Stimulated activated CD8-positive, alpha-beta memory T cell treated with anti-CD3 and anti-CD28 coated beads, Interleukin-15, amount 100 ng/mL, for 1 hour (primary cell): ENCODE measurements around the gene FMN2.

Source experiments
- DNase-seq: peaks from one replicate; pipeline ENCODE4 v3.0.0-alpha.2; 2020; ENCODE audit warnings: low read depth

FMN2 gene

DNA sequence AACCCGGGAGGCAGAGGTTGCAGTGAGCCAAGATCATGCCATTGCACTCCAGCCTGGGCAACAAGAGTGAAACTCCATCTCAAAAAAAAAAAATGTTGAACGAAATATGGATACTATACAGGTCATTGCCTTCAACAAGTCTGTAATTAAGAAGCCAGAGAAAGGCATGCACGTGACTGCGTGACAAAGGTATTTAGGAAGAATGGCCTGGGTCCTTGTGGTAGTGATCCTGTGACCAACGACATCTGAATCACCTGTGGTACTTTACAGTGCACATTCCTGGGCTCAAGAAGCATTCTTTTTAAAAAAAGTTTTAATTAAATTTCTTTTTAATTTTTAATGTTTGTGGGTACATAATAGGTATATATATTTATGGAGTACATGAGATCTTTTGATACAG lies 405.3 kb downstream of the FMN2 start:
- no peak for DNase-seq

DNA sequence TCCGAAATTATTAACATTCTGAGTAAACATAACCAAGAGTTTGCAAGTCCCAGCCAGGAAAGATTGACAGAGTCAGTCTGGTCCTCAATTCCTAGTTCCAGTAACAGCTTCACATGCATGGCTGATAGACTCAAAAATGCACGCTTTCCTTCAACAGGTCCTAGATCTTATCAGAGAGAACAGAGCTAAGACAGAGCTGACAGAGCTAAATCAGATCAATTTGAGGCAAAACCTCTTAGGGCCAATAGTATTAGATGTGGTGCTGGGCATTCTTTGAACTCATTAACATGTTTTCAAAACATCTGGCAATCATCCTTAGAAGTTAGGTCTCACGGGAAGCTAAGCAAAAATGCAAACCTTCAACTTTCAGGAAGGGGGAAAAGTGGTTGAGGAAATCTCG lies 406.2 kb downstream of the FMN2 start:
- DNase-seq: no peak

DNA sequence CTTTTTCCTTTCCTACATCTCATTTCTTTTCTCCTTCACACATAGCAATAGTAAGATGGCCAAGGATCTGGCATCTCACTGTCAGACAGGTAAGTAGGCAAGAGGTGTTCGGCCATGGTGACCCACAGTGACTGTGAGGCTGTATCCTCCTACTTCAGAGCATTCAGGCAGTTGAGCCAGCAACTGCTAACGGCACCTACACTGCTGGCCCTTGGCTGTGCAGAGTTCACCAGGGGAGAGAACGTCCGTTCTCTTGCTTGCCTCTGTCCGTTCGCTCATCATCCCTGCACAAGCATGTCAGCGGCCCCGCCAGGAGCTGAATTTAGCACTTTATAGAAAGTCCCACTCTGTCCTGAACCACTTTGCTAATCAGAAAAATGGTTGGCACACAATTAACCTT lies 406.7 kb downstream of the FMN2 start:
- no peak for DNase-seq

DNA sequence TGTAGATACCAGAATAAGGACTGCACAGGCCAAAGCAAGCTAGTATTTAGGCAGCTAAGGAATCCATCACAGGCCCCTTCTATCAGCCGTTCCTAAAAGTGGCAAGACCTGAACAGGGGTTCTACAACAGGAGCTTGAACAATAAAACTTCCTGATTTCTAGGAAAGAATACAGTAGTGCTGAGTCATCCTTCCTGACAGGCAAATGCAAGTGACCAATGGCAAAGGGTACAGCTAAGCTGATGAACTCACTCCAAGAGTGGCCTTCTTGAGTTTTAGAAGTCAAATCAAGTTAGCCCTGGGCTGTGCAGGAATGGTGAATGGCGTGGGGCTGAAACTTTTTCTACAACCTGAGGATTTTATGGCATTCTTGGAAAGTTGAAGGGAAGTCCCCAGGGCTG lies 407.3 kb downstream of the FMN2 start:
- DNase-seq: no peak

DNA sequence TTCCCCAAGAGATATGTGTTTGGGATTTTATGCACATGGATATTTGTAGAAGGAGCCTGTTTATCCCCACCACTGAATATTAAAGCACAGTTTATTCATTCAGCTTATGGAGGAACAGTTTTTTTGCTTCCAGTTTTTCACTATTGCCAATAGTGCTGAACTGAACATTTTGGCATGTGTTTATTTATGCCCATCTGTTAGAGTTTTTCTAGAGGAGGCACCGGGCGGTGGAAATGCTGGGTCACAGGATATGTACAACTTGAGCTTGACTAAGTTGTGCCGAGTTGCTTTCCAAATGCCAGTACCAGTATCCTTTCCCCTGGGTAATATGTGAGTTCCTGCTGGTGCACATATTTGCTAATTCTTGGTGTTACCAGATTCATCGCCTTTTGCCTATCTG lies 409.0 kb downstream of the FMN2 start:
- DNase-seq: no peak

DNA sequence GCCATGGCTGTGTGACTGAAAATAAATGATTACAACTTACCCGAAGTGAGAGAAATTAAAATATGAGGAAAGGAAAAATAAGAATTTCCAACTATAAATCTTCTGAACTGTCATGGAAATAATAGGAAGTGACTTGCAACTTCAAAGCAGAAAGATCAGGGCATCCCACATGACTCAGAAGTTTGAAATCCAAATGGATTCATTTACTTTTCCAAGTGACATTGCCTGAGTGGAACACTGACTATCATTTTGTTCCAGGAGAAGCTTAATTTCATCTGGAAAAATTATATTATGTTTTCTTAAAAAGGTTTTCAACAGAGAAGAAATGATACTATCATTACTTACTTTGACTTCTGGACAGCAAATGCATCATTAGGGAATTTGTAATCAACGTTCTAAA lies 409.4 kb downstream of the FMN2 start:
- no peak for DNase-seq

DNA sequence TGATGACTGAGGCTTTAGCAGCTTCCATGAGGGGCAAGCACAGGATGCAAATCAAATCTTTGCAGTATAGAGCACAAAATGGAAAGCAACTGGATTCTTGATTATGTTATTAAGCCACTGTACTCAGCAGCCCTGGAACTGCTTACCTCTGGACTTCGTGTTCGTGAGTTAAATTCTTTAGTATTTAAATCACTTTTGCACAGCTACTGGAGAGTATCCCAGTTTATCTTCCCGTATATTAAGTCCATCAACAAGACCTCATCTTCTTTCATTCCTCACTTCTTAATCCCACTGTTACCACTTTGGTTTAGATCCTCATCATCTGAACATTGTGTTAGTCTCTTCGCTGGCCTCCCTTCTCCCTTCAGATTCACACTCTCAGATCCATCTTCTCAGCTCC lies 411.4 kb downstream of the FMN2 start:
- DNase-seq: no peak

DNA sequence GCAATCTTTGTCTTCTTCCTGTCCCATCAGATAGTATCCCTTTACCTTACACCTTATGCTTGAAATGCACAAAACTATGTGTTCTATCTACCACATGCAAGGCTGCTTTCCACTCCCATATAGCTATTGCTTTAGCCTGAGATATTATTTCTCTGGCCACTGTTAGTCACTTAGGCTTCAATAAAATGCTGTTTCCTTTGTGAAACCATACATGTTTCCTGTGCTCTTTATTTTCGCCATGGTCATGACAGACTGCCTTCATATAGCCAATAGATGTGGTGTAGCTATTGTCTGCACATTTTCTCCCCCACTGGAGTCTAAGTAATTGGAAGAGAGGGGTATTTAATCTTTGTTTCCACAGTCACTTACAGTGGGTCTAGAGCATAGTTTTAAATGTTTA lies 411.9 kb downstream of the FMN2 start:
- DNase-seq: no peak

DNA sequence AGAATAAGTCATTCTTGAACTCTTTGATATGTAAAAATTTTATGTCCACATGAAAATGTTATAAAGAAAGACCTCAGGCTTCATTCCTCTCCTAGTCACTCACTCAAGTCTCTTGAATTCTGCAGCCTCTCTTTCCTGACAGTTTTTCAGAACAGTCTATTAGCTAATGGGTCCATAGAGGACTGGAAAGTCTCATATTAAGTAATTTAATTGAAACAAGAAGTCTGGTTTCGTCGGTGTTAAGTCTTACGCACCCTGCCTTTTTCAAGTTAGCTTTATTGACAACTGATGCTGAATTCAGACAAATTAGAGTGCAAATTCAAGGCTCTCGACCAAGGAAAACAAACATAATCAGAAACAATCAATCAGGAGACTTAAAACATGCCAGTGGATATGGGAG lies 414.5 kb downstream of the FMN2 start:
- no peak for DNase-seq

DNA sequence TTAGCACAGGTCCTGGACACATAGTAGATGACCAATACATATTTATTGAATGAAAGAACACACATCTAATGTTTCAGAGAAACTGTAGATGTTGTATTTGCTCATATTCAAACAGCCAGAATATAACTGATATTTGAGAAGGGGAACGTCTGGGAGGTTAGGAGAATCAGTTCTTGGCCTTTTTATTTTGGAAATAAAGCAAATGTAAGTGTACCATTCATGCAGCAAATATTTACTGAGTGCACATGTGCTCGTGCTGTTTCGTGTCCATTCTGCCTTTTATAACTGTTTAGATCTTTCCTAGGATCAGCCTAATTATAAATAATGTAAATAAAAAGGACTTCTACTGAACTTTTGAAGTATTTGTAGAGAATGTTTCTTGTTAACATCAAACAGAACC lies 416.5 kb downstream of the FMN2 start:
- DNase-seq: no peak

DNA sequence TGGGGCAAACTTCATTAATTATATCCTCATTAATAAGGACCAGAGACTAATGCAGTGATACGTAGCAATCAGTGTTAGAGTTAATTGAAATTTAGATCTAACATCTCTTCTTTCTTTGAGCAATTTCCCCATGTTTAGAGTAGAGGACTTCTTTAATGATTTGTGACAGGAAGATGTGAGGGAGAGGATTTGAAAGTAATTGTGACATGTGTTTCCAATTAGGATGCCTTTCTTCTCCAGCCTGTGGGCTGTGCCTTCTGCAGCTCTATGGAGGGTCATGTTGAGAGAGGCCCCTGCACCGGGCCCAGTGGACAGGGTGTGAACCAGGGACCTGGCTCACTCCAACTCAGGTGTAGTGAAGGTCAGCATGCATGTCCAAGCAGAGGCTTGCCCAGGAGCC lies 417.3 kb downstream of the FMN2 start:
- DNase-seq: no peak

DNA sequence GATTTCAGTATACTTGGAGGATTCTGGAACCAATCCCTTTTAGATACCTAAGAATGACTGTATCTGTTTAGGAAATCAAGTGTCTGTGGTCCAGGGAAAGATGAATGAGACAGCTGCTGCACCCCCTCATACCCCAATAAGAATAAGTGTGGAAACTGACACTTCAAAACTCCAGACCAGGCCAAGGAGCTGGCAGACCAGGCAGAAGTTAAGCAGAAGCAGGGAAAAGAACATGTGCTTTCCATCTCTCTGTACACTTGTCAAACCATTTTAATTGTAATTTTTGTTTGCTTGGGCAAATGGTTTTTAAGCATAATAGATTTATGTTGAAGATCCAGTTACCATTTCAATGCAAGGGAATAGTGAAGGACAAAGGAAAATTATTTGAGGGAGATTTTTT lies 420.1 kb downstream of the FMN2 start:
- no peak for DNase-seq

DNA sequence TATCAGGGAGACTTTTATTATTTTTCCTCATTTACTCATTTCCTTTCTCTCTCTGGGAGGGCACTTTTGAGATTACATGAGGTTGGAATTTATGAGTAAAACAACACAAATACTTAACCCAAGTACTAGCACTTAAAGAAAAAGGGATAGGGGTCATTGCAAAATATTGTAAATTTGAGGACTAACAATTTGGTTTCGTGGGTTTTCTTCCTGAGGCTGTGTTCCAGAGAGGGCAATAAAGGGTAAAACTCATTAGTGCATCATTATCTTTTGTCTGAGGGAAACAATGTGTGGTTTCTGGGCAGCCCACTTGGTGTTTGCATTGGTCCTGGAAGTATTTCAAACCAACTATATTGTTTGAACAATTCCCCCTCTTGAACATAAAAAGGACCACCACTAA lies 423.8 kb downstream of the FMN2 start:
- no peak for DNase-seq

DNA sequence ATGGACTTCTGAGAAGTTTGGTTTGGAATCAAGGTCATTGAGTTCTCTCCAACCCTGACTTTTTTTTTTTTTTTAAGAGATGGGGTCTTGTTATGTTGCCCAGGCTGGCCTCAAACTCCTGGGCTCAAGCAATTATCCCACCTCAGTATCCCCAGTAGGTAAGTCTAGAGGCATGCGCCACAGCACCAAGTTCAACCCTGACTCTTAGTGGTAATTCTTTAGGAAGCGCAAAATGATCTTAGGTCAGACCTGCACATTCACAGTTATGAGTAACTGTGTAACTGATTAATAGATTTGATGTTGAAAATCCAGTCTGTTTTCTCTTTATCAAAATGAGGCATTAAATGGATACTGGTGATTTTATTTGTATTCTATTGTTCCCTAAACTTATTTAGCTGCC lies 424.4 kb downstream of the FMN2 start:
- no peak for DNase-seq

DNA sequence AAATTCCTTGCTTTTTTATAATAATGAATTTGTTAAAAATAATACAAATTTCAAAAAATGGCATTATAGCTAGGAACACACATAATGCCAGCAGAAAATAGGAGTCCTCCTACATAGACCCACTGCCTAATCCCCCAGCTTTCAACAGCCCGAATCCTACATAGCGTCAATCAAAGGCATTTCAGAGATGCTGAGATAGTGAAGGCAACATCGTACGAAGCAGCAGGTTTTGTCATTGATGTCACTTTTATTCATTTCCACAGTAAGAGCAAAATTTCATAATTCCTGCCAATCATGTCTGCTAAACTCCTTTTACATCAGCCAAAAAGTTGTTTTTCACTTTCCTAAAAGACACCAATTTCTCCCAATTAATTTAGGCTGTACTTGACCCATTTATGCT lies 426.2 kb downstream of the FMN2 start:
- DNase-seq: no peak

DNA sequence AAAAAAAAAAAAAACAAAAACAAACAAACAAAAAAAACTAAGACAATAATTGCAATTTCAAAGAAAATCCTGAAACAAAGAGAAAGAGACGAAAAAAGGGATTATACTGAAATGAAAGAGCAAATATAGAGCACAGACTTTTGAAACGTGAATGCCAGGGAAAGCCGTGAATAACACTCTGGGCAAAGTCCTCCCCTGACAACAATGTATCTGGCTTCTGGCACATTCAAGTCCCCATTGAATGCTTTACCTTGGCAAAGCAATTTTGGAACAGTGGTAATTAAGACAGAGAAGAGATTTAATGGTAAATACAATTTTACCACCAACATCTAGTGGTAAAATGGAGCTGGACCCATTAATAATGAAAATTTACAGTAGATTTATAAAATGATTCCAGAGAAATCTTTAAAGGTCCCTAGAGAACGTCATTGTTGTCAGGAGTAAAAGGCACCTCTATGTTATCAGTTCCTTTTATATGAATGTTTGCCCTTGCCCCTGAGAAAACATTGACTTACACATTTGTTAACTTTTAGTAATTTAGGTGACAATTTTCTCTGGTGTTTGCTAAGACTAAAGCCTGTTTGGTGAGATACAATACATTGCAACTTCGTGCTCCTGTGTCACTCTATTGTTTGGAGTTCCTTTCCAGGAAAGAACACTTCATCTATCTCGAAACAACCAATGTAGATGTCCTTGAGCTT lies 430.6 kb downstream of the FMN2 start:
- DNase-seq: no peak

DNA sequence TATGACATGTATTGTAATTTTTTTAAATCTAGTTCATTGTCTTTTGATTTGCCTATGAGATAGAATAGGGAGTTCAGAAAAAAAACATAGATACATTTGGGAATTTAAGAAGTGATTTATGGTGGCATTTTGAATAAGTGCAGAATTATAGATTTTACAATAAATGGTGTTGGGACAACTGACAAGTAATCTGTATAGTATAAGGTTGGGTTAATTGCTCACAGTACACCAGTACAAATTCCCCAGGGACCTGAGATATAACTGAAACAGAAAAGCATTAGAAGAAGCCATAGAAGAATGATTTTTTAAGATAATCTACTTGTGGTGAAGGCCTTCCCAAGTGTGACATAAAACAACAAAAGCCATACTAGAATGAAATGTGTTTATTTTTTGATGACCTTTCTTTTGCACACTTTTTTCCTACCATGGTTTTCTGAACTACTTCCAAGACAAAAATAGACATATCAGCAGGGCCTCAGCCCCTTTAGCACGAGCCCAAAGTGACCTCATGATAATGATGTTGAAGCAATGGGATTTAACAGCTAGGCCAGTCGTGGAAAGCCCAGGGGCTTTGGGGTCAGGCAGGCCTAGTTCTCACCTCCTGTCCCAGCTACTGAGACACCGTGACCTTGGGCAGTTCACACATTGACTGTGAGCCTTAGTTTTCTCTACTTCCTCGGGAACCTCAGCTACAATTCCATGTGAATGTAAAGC lies 432.8 kb downstream of the FMN2 start:
- DNase-seq: no peak
